Activated CD8-positive, alpha-beta memory T cell treated with anti-CD3 and anti-CD28 coated beads, Interleukin-2, amount 10 ng/mL, durations not matched to agents 7 days and 5 days (primary cell): ENCODE results near the gene GSTT2B. TPM values are rescaled to one million over a fixed set of nuclear protein-coding genes. Genes with fewer than 3 reads are reported as not detected.
"Not testable (repeated sequence)": the region's sequence is repeated elsewhere in the genome, so short reads cannot be mapped to it uniquely, and the experiment has no call there.

Source experiments
- ATAC-seq: fragments of 150-1000 bp; cut with Tn5 transposase; one replicate; pipeline ENCODE4 v1.10.0; 2021; ENCODE audit warnings: moderate library complexity
- CTCF ChIA-PET: fragments of 350-600 bp; sonication (Branson Sonifier 250); formaldehyde crosslinking; loops from one replicate; lab custom pipeline; 2021; ENCODE audit warnings: antibody characterized with exemption; lab: Charles Lee
- DNase-seq: peaks from one replicate; pipeline ENCODE4 v3.0.0-alpha.2; 2020
- H3K27ac Mint-ChIP-seq: one replicate; pipeline ENCODE4 v1.8.0; 2021; ENCODE audit warnings: mild to moderate bottlenecking, mixed read lengths
- H3K27me3 Mint-ChIP-seq: one replicate; pipeline ENCODE4 v1.8.0; 2021; ENCODE audit warnings: mixed read lengths
- H3K36me3 Mint-ChIP-seq: one replicate; pipeline ENCODE4 v1.8.0; 2021; ENCODE audit warnings: mild to moderate bottlenecking, mixed read lengths
- H3K4me1 Mint-ChIP-seq: one replicate; pipeline ENCODE4 v1.8.0; 2021; ENCODE audit warnings: mixed read lengths
- H3K4me3 Mint-ChIP-seq: one replicate; pipeline ENCODE4 v1.8.0; 2021; ENCODE audit warnings: mild to moderate bottlenecking, moderate library complexity, mixed read lengths
- H3K9me3 Mint-ChIP-seq: one replicate; pipeline ENCODE4 v1.8.0; 2022; ENCODE audit warnings: low read depth, mixed read lengths
- total RNA-seq, 2 experiments: library from RNA; stranded (reverse); gene quantifications; one replicate each; pipeline ENCODE4 v1.2.3, GENCODE V29; 2021

GSTT2B gene
- total RNA-seq, 2 experiments from 2014 or later: not detected

DNA sequence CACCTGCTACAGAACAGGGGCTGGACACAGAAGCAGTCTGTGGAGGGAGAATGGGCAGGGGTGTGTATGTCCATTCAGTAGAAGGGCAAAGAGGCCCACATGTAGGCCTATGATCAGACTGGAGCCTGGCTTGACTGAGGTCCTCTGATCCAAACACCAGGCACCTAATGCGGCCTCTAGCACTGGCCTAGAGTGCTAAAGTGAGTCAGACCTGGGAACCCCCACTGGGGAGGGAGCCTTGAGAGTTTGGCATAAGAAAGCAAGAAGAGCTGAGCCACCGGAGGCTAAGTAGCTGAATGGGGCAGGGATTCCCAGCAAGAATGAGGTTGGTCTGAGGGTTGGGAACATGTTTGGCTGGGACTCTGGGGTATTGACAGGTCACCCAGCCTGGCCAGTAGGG is 9.6 kb downstream of the GSTT2B start:
- H3K36me3 Mint-ChIP-seq, H3K9me3 Mint-ChIP-seq, H3K27ac Mint-ChIP-seq, H3K4me3 Mint-ChIP-seq, CTCF ChIA-PET, H3K27me3 Mint-ChIP-seq, ATAC-seq, DNase-seq, H3K4me1 Mint-ChIP-seq: not testable (repeated sequence)

DNA sequence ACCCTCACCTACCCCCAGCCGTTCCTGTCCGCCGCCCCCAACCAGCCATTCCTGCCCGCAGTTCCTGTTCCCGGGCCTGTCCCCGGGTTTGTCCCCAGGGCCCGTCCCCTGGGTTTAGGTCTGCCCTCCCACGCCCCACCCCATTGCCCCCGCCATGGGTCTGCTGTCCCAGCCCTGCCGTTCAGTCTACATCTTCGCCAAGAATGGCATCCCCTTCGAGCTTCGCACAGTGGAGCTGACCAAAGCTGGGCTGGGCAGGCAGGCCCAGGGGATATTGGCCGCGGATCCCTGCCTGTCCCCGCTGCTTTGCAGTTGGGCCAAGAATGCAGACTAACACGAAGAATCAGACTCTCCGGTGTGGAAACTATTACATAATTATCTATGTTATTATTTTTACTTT is 11.2 kb downstream of the GSTT2B start:
- CTCF ChIA-PET, H3K4me1 Mint-ChIP-seq, H3K27ac Mint-ChIP-seq, ATAC-seq, H3K9me3 Mint-ChIP-seq, H3K4me3 Mint-ChIP-seq, DNase-seq, H3K36me3 Mint-ChIP-seq, H3K27me3 Mint-ChIP-seq: not testable (repeated sequence)

DNA sequence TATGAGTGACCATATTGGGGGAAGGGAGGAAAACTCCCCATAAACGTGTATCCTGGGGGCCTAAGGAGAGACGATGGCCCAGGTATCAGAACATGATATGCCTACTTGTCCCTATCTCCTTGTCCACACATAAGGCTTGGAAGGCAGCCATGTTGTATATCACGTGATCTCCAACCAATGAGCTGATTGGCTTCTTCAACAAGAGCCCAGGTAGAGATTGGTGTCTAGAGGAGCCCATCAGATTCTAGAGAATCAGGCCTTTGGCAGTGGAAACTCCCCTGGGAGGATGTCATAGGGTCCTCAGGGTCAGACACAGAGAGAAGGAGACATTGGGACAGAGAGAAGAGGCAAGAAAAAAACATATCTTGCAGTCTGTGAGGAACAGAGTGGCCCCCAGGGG is 13.6 kb downstream of the GSTT2B start:
- H3K4me1 Mint-ChIP-seq, H3K36me3 Mint-ChIP-seq, CTCF ChIA-PET, DNase-seq, H3K27me3 Mint-ChIP-seq, H3K4me3 Mint-ChIP-seq, H3K27ac Mint-ChIP-seq, H3K9me3 Mint-ChIP-seq, ATAC-seq: not testable (repeated sequence)

DNA sequence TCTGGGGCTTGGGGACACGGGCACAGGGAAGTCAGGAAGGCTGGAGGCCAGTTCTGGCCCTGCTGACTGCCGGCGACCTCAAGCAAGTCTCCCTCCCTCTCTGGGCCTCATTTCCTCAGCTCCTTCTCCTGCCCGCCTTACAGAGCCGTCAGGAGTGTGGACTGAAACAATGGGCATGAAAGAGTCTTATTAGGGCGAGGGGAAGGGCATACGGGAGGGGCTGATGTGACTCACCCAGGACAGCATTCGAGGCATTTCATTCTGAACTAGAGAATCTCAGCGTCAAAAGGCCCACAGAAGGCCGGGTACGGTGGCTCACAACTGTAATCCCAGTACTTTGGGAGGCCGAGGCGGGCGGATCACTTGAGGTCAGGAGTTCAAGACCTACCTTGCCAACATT is 20.8 kb downstream of the GSTT2B start:
- H3K27ac Mint-ChIP-seq, H3K4me3 Mint-ChIP-seq, CTCF ChIA-PET: not testable (repeated sequence)

DNA sequence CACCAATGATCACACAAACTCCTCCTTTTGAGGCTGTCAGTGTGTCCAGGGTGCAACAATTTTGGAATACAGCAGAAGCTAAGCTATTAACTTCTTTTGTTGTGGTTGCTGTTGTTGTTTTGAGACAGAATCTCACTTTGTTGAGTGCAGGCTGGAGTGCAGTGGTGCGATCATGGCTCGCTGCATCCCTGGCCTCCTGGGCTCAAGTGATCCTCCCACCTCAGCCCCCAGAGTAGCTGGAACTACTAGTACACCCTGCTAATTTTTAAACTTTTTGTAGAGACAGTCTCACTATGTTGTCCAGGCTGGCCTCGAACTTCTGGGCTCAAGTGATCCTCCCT is 22.0 kb downstream of the GSTT2B start:
- H3K27me3 Mint-ChIP-seq: peaks cover 3% of the 10 kb centered on the region
- no peaks in the 10 kb centered on the region for H3K4me1 Mint-ChIP-seq
- no peak overlapping the region for H3K4me3 Mint-ChIP-seq
- no peaks in the 10 kb centered on the region for H3K9me3 Mint-ChIP-seq
- CTCF ChIA-PET: no interaction called here
- H3K36me3 Mint-ChIP-seq: no peaks in the 10 kb centered on the region
- ATAC-seq (no peak), DNase-seq (no peak)
- H3K27ac Mint-ChIP-seq: no peak overlapping the region

More for the DNA sequence above, 20.8 kb downstream of the GSTT2B start:
- not testable (repeated sequence) for H3K36me3 Mint-ChIP-seq, H3K9me3 Mint-ChIP-seq, ATAC-seq, H3K4me1 Mint-ChIP-seq, H3K27me3 Mint-ChIP-seq, DNase-seq

DNA sequence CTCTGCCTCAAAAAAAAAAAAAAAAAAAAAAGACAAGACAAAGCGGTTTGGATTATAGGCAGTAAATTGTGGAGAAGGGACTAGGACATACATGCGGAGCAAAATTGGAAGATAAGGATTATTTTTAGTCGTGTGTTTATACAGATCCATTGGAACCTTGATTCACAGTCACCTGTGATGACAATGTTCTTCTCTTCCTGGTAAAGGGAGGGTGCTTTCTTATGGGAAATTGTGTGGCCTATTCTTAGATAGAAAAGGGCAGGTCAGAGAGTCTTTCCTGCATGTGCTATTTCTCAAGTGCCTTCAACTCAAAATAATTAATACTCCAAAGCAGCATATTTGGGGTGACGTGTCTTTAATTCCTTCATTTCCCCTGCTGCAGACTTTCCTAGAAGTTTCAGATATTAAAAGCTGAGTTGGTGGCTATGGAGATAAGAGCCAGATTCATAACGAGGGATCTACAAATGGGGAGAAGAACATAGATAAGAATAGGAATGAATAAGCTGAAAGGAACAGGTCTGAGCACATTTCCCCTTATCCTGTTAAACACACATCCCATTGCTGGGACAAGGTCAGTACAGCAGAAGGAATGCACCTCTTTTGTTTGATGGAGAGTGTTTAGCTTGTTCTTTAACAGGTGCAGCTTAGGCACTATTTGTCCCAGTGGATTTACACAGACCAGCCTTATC is 22.5 kb downstream of the GSTT2B start:
- H3K4me3 Mint-ChIP-seq: no peak overlapping the region
- no peak overlapping the region for H3K27ac Mint-ChIP-seq
- no peaks in the 10 kb centered on the region for H3K36me3 Mint-ChIP-seq
- no peaks in the 10 kb centered on the region for H3K4me1 Mint-ChIP-seq
- ATAC-seq: no peak
- H3K27me3 Mint-ChIP-seq: peaks cover 3% of the 10 kb centered on the region
- CTCF ChIA-PET: no interaction called here
- H3K9me3 Mint-ChIP-seq: no peaks in the 10 kb centered on the region
- no peak for DNase-seq

DNA sequence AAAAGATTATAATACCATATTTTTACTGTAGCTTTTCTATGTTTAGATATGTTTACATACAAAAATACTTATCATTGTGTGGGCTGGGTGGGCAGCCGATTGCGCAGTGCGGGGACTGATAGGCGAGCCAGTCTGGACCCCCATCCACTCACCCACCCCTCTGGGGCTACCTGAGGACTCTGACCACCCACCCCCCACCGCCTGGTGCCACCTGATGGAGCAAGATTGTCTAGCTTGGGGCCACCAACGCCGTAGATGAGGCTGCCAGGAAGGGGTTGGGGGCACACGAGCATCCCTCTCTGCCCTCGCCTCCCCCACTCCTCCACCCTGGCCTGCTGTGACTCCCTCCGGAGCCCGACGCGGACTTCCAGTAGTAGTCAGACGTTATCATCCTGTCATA is 34.4 kb downstream of the GSTT2B start:
- H3K4me1 Mint-ChIP-seq: peaks cover 21% of the 10 kb centered on the region
- H3K4me3 Mint-ChIP-seq: no peak overlapping the region
- no peak overlapping the region for H3K27ac Mint-ChIP-seq
- peaks cover 15% of the 10 kb centered on the region for H3K9me3 Mint-ChIP-seq
- CTCF ChIA-PET: interaction anchor here (1.0 kb wide), 1 partner anchor 64 kb away, joined by 4 read pairs; no protein-coding TSS in a partner anchor
- ATAC-seq (no peak), DNase-seq (no peak)
- peaks cover 78% of the 10 kb centered on the region for H3K36me3 Mint-ChIP-seq
- H3K27me3 Mint-ChIP-seq: no peaks in the 10 kb centered on the region

DNA sequence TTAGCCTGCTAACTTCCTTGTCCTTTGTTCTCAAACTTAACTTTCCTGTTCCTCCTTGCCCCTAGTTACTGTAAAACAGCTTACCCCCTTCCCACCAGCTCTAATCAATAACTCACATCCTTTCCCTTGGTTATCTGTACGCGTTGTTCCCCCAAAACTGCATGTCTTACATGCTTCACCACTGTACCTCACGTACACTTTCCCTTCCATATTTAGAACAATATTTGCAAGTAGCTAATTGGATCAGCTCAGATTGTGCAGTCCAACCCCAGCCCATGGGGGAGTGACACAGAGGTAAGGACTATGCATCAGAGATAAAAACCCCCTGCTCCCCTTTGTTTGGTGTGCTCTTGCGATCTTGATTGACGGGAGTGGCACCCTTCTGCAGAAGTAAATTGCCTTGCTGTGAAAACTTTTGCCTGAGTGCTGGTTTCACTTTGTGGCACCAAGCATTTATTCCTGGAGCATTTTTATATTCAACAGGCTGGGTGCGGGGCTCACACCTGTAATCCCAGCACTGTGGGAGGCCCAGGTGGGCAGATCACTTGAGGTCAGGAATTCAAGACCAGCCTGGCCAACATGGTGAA is 35.9 kb downstream of the GSTT2B start:
- peaks cover 10% of the 10 kb centered on the region for H3K9me3 Mint-ChIP-seq
- DNase-seq (no peak), ATAC-seq (no peak)
- no peaks in the 10 kb centered on the region for H3K27me3 Mint-ChIP-seq
- CTCF ChIA-PET: interaction anchor here (0.7 kb wide), 1 partner anchor 468 kb away, joined by 3 read pairs; no protein-coding TSS in a partner anchor
- peaks cover 21% of the 10 kb centered on the region for H3K4me1 Mint-ChIP-seq
- H3K27ac Mint-ChIP-seq: no peak overlapping the region
- peaks cover 80% of the 10 kb centered on the region for H3K36me3 Mint-ChIP-seq
- no peak overlapping the region for H3K4me3 Mint-ChIP-seq

DNA sequence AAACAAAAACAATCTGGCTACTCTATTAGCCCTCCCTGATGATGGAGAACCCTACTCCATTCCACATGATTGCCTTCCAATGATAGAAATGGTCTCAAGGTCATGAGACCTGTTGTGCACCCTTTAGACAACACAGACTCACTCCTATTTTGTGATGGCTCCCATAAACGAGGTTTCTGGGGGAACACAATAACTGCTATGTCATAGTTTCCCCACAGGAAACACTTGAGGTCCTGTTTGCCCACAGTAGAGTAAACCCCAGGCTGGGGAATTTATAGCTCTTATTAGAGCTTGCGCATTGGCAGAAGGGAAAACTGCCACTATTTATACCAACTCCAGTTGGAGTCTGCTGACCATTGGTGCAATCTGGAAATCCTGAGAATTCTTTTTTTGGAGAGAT is 38.1 kb downstream of the GSTT2B start:
- ATAC-seq (peak; percentile 77), DNase-seq (peak; percentile 55)
- CTCF ChIA-PET: interaction anchor here (0.7 kb wide), 1 partner anchor 29 kb away, joined by 4 read pairs; the partner anchor contains the start of gene MIF
- Mint-ChIP-seq H3K36me3 (peaks cover 71% of the 10 kb centered on the region), H3K27me3 (no peaks in the 10 kb centered on the region), H3K9me3 (peaks cover 10% of the 10 kb centered on the region), H3K4me3 (no peak overlapping the region), H3K27ac (peak overlapping the region; percentile 82), H3K4me1 (peaks cover 21% of the 10 kb centered on the region)

DNA sequence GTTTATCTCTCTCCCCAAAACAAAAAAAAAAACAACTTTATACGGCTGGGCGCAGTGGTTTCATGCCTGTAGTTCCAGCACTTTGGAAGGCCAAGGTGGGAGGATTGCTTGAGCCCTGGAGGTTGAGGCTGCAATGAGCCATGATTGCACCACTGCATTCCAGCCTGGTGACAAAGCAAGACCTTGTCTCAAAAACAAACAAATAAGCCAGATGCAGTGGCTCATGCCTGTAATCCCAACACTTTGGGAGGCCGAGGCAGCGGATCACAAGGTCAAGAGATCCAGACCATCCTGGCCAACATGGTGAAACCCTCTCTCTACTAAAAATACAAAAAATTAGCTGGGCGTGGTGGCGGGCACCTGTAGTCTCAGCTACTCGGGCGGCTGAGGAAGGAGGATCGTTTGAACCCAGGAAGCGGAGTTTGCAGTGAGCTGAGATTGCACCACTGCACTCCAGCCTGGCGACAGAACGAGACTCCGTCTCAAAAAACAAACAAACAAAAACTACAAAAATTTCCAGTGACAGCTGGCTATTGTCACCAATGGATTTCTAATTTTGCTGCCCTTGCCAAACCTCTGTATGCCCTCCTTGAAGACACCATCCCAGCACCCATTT is 39.3 kb downstream of the GSTT2B start:
- DNase-seq, H3K4me3 Mint-ChIP-seq, H3K9me3 Mint-ChIP-seq, ATAC-seq, H3K27me3 Mint-ChIP-seq: not testable (repeated sequence)
- CTCF ChIA-PET: interaction anchor here (0.7 kb wide), 1 partner anchor 310 kb away, joined by 3 read pairs; no protein-coding TSS in a partner anchor
- Mint-ChIP-seq H3K4me1 (peaks cover 21% of the 10 kb centered on the region), H3K27ac (peak overlapping the region; percentile 82), H3K36me3 (peaks cover 62% of the 10 kb centered on the region)

DNA sequence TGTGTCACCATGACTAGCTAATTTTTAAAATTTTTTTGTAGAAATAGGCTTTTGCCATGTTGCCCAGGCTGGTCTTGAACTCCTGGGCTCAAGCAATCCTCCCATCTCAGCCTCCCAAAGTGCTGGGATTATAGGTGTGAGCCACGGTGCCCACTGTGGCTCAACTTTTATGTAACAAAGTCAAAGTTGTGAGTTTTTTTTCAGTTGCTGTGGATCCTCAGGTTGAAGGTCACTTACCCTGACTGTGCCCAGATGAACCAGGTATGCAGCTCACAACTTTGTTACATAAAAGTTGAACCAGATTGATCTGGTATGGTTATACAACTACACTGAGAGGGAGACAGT is 40.8 kb downstream of the GSTT2B start:
- CTCF ChIA-PET, DNase-seq, H3K4me3 Mint-ChIP-seq, H3K27me3 Mint-ChIP-seq, ATAC-seq, H3K9me3 Mint-ChIP-seq: not testable (repeated sequence)
- Mint-ChIP-seq H3K36me3 (peaks cover 49% of the 10 kb centered on the region), H3K4me1 (peaks cover 24% of the 10 kb centered on the region), H3K27ac (peak overlapping the region; percentile 40)

DNA sequence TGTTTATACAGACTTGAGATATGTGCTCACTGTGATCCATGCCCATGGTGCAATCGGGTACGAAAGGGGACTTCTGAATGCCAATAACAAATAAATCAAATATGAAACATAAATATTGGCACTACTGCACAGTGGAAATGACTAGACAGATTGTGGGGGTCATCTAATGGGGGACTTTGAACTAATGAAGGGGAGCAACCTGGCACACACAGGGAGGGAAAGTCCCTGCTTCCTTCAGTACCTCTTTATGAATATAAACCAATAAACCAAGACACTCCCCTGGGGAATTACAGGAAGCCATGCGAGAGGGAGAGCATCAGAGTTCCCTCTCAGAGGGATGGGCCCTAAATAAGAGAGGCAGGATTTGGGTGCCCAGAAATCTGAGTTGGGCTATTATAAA is 45.7 kb downstream of the GSTT2B start:
- Mint-ChIP-seq H3K27me3 (no peaks in the 10 kb centered on the region), H3K4me1 (peaks cover 28% of the 10 kb centered on the region), H3K27ac (peak overlapping the region; percentile 14), H3K9me3 (no peaks in the 10 kb centered on the region), H3K36me3 (peaks cover 17% of the 10 kb centered on the region), H3K4me3 (no peak overlapping the region)
- ATAC-seq: no peak
- DNase-seq: no peak
- CTCF ChIA-PET: interaction anchor here (0.9 kb wide), 1 partner anchor 21 kb away, joined by 3 read pairs; the partner anchor contains the start of gene MIF

DNA sequence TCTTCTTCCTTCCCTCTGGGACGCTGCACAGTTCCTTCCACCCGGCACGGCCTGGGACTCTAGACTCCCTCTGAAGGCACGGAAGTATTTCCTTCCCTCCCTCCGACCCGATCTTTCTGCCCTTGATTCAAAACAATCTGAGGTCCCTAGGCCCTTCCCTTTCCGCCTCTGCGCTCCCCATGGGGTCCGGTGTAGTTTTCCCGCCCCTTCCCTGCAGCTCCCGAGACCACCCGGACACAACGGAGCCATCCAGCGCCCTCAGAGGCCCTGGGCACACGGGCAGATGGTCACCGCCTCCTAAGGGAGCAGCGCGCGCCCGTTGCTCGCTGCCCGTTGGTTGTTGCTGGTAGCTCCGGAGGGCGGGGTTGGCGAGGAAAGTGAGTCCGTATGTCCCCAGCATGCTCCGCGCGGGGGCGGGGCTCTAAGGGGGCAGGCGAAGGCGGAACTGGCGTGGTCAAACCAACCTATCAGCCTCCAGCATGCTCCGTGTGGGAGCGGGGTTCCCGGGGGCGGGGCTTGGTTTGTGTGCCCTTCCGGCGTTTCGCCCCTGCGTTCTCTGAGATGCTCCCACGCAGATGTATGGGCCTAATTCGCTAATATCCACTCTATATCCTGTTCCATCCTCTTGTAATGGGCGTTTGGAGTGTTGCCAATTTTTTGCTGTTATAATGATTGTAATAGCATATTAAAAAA is 47.2 kb downstream of the GSTT2B start:
- H3K36me3 Mint-ChIP-seq: peaks cover 11% of the 10 kb centered on the region
- peak overlapping the region; percentile 86 for H3K4me3 Mint-ChIP-seq
- H3K27ac Mint-ChIP-seq: peak overlapping the region; percentile 93
- H3K9me3 Mint-ChIP-seq: no peaks in the 10 kb centered on the region
- peaks cover 28% of the 10 kb centered on the region for H3K4me1 Mint-ChIP-seq
- DNase-seq (peak; percentile 100), ATAC-seq (peak; percentile 100)
- H3K27me3 Mint-ChIP-seq: no peaks in the 10 kb centered on the region
- CTCF ChIA-PET: interaction anchor here (0.9 to 6.5 kb wide), 5 partner anchors 10 to 55 kb away, joined by 3 to 37 read pairs (median 3); partner anchors contain the start of gene MIF
